AG09319 (cell line): Measurements from ENCODE around the gene AKNA.
A peak's percentile ranks its signal among the peaks of the same experiment; 100 is the strongest.

Experiments used
- DNase-seq: peaks from one replicate; pipeline ENCODE4 v3.0.0-alpha.2; 2010; ENCODE audit warnings: low read depth; ENCODE audit errors: extremely low read depth
- CTCF ChIP-seq: IDR thresholded peaks from 2 replicates; pipeline ENCODE4 v1.5.1; 2011; ENCODE audit warnings: low read depth, mild to moderate bottlenecking, inconsistent platforms, low read length, moderate library complexity

Gene AKNA

GRCh38 chr9:114387680-114388356, at the start of gene AKNA:
TSS of gene AKNA (minus strand) at chr9:114387982. CDS start at chr9:114381333, 6,649 bp downstream.
- DNase-seq, result peak; percentile 63
- no peak for TF ChIP-seq CTCF

- no peak for TF ChIP-seq CTCF
- no peak for DNase-seq
These were observed 49.7 kb upstream of the AKNA start for GRCh38 chr9:114437401-114437893.

GRCh38 chr9:114434878-114435311, 47.1 kb upstream of the AKNA start:
- peak; percentile 78 for TF ChIP-seq CTCF
- DNase-seq, result no peak

GRCh38 chr9:114433720-114434255, 46.0 kb upstream of the AKNA start:
- no peak for TF ChIP-seq CTCF
- DNase-seq, result no peak

- DNase-seq, result no peak
- TF ChIP-seq CTCF, result no peak
These were observed 45.3 kb upstream of the AKNA start for GRCh38 chr9:114433086-114433485.

GRCh38 chr9:114432323-114433067, 44.7 kb upstream of the AKNA start:
- no peak for TF ChIP-seq CTCF
- DNase-seq, result no peak

- DNase-seq, result no peak
- no peak for TF ChIP-seq CTCF
These were observed 44.0 kb upstream of the AKNA start for GRCh38 chr9:114431770-114432169.
